ENCODE measurements around the gene PSMC4.

Gene PSMC4

DNA sequence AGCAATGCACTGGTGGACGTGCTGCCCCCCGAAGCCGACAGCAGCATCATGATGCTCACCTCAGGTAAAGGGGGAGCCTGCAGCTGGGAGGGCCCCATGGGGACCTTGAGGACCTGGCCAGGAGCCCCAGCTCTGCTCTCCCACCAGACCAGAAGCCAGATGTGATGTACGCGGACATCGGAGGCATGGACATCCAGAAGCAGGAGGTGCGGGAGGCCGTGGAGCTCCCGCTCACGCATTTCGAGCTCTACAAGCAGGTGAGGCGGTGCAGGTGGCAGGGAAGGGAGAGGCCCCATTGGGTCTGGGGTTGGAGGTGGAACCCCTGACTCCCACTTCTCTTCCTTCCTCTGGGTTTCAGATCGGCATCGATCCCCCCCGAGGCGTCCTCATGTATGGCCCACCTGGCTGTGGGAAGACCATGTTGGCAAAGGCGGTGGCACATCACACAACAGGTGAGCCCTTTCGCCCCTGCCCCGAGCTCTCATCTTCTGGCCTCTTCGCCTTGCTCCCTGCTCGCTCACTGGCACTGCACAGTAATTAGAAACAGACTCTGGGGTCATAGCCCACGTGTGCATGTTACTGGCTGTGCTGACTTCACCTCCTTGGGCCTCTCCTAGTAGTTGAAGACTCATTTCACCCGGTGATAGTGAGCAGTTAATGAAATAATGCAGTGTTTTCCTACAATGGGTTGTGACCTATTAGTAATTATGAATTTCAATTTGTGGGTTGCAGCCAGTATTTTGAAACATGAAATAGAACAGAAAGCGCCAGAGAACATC lies 3.6 kb downstream of the PSMC4 start:
- no peak for TF ChIP-seq JUND (IDR thresholded peaks at IDR 0.05; ENCODE audit: low read depth)
- in situ Hi-C loops (cut with HindIII; ENCODE audit: low pct_unique_long_range_greater_than_20kb, low sequenced_read_pairs): no loop called here
- DNase-seq (ENCODE audit: low read depth in 1 of 2, low spot score in 1 of 2): no peak

DNA sequence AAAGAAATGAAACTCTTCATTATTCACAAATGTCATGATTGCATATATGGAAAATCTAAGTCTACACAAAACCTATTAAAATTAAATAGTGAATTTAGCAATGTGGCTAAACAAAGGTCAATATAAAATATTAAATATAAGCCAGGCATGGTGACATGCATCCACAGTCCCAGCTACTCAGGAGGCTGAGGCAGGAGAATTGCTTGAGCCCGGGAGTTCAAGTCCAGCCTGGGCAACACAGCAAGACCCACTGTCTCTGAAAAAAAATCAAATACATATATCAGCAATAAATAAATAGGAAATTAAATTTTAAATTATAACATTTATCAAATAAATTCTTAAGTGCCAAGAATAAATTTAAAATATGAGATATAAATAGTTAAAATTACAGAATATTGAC lies 11.9 kb downstream of the PSMC4 start:
- in situ Hi-C loops (cut with HindIII; ENCODE audit: low pct_unique_long_range_greater_than_20kb, low sequenced_read_pairs): no loop called here
- TF ChIP-seq JUND (IDR thresholded peaks at IDR 0.05; ENCODE audit: low read depth): no peak
- DNase-seq (ENCODE audit: low read depth in 1 of 2, low spot score in 1 of 2): no peak

DNA sequence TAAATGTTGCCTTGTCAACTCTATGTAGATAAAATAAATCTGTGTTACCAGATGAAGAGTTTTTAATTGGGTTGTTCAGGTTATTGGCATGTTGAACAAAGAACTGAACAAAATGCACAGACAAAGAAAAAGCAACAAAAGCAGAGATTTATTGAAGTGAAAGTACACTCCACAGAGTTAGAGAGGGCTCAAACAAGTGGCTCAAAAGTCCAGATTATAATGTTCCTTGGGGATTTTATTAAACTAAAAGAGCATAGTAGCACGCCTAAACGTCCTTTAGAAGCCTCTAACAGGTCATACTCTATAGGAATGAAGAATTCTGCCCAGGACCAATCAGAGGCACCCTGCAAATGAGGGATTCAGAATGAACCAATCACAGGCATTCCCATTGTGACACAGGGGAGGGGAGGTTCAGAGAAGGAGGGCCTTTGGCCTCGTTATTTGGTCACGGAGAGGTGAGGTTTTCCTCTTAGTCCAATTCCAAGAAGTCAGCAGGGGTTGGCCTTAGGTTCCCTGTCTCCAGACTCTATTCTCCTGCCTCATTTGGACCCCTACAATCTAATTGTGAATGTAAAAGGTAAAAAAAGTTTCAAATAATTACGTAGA lies 12.8 kb downstream of the PSMC4 start:
- TF ChIP-seq JUND (IDR thresholded peaks at IDR 0.05; ENCODE audit: low read depth): no peak
- in situ Hi-C loops (cut with HindIII; ENCODE audit: low pct_unique_long_range_greater_than_20kb, low sequenced_read_pairs): no loop called here
- DNase-seq (ENCODE audit: low read depth in 1 of 2, low spot score in 1 of 2): no peak

DNA sequence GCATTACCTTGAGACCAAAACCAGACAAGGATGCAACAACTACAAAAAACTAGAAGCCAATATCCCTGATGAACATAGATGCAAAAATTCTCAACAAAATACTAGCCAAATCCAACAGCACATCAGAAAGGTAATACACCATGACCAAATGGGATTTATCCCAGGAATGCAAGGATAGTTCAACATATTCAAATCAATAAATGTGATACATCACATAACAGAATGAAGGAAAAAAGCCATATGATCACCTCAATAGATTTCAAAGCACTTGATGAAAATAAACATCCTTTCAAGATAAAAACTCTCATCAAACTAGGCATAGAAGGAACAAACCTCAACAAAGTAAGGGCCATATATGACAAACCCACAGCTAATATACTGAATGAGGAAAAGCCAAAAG lies 15.7 kb downstream of the PSMC4 start:
- in situ Hi-C loops (cut with HindIII; ENCODE audit: low pct_unique_long_range_greater_than_20kb, low sequenced_read_pairs): no loop called here
- TF ChIP-seq JUND (IDR thresholded peaks at IDR 0.05; ENCODE audit: low read depth): no peak
- no peak for DNase-seq (ENCODE audit: low read depth in 1 of 2, low spot score in 1 of 2)

DNA sequence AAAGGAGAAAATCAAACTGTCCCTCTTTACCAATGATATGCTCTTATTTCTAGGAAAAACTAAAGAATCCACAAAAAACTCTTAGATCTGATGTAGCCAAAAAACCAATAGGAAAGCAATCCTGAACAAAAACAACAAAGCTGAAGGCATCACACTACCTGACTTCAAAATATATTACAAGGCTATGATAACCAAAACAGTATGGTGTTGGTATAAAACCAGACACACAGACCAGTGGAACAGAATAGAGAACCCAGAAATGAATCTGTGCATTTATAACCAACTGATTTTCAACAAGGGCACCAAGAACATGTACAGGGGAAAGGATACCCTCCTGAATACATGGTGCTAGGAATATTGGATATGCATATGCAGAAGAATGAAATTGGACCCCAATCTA lies 16.2 kb downstream of the PSMC4 start:
- in situ Hi-C loops (cut with HindIII; ENCODE audit: low pct_unique_long_range_greater_than_20kb, low sequenced_read_pairs): no loop called here
- no peak for TF ChIP-seq JUND (IDR thresholded peaks at IDR 0.05; ENCODE audit: low read depth)
- no peak for DNase-seq (ENCODE audit: low read depth in 1 of 2, low spot score in 1 of 2)

DNA sequence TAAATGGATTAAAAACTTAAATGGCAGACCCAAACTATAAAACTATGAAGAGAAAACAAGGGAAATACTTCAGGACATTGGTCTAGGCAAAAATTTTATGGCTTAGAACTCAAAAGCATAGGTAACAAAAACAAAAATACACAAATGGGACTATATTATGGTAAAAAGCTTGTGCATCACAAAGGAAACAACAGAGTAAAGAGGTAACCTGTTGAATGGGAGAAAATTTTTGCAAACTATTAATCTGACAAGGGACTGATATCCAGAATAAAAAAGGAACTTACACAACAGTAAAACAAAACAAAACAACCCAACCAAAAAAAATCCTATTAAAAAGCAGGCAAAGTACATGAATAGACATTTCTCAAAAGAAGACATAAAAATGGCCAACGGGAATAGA lies 16.6 kb downstream of the PSMC4 start:
- in situ Hi-C loops (cut with HindIII; ENCODE audit: low pct_unique_long_range_greater_than_20kb, low sequenced_read_pairs): no loop called here
- no peak for DNase-seq (ENCODE audit: low read depth in 1 of 2, low spot score in 1 of 2)
- no peak for TF ChIP-seq JUND (IDR thresholded peaks at IDR 0.05; ENCODE audit: low read depth)

DNA sequence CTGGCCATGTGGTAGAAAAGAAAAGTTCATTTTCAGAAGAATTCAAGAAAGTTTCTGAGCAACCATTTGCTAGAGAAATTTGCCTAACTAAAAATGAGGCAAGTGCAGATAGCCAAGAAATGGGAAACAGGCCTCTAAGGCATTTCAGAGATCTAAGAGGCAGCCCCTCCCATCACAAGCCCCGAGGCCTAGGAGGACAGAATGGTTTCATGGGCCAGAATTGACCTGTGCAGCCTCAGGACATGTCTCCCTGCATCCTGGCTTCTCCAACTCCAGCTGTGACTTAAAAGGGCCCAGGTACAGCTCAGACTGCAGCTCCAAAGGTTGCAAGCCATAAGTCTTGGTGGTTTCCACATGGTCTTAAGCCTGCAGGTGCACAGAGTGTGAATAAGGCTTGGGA lies 22.6 kb downstream of the PSMC4 start:
- no peak for DNase-seq (ENCODE audit: low read depth in 1 of 2, low spot score in 1 of 2)
- no peak for TF ChIP-seq JUND (IDR thresholded peaks at IDR 0.05; ENCODE audit: low read depth)
- in situ Hi-C loops (cut with HindIII; ENCODE audit: low pct_unique_long_range_greater_than_20kb, low sequenced_read_pairs): no loop called here

DNA sequence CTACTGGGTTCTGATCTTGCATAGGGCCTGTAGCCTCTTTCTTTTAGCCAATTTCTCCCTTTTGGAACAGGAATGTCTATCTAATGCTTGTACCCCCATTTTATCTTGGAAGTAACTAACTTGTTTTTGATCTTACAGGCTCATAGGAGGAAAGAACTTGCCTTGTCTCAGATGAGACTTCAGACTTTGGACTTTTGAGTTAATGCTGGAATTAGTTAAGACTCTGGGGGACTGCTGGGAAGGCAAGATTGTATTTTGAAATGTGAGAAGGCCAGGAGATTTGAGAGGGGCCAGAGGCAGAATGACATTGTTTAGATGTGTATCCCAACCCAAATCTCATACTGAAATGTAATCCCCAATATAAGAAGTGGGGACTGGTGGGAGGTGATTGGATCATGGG lies 23.4 kb downstream of the PSMC4 start:
- DNase-seq (ENCODE audit: low read depth in 1 of 2, low spot score in 1 of 2): no peak
- in situ Hi-C loops (cut with HindIII; ENCODE audit: low pct_unique_long_range_greater_than_20kb, low sequenced_read_pairs): no loop called here
- no peak for TF ChIP-seq JUND (IDR thresholded peaks at IDR 0.05; ENCODE audit: low read depth)

DNA sequence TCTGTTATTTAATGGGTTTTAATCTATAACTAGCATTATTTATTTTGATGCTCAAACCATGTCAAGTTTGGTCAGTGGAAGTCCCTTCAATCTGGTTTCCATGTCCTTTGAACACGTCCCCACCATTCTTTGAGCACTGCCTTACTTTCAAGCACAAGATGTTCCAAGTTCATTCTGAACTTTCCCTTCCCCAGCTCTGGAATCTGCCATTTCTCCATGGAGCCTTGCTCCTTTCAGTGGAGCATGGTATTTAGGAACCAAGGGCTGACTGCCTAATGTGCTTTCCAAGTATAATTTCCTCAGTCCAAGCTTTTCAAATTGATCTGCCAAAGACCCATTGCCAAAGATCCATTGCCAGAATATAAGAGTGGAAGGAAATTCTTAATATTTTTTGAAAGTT lies 24.8 kb downstream of the PSMC4 start:
- TF ChIP-seq JUND (IDR thresholded peaks at IDR 0.05; ENCODE audit: low read depth): no peak
- in situ Hi-C loops (cut with HindIII; ENCODE audit: low pct_unique_long_range_greater_than_20kb, low sequenced_read_pairs): no loop called here
- no peak for DNase-seq (ENCODE audit: low read depth in 1 of 2, low spot score in 1 of 2)

DNA sequence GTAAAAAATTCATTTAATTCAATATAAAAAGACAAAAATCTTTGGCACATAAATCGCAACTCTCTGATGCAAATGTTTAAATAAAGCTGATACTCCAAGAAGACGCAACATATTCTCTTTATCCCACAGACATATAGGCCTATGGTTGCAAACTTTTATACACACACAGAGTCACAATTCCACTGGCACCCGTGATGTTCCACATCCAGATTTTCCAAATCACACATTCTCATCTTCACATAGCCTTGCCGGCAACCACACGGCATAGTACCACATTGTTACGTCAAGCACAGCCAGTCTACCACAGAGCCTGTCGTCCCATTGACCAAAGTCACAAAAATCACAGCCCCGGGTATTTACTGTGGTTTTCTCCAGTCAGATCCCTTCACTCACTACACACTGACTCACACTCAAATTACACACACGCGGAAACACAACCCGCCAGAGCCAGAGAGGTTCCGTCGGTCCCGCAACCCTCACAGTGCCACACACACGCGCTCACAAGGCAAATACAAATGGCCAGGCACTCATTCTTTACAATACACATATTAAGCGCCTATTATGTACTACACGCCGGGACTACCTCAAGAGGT lies 25.3 kb downstream of the PSMC4 start:
- no peak for TF ChIP-seq JUND (IDR thresholded peaks at IDR 0.05; ENCODE audit: low read depth)
- in situ Hi-C loops (cut with HindIII; ENCODE audit: low pct_unique_long_range_greater_than_20kb, low sequenced_read_pairs): no loop called here

DNA sequence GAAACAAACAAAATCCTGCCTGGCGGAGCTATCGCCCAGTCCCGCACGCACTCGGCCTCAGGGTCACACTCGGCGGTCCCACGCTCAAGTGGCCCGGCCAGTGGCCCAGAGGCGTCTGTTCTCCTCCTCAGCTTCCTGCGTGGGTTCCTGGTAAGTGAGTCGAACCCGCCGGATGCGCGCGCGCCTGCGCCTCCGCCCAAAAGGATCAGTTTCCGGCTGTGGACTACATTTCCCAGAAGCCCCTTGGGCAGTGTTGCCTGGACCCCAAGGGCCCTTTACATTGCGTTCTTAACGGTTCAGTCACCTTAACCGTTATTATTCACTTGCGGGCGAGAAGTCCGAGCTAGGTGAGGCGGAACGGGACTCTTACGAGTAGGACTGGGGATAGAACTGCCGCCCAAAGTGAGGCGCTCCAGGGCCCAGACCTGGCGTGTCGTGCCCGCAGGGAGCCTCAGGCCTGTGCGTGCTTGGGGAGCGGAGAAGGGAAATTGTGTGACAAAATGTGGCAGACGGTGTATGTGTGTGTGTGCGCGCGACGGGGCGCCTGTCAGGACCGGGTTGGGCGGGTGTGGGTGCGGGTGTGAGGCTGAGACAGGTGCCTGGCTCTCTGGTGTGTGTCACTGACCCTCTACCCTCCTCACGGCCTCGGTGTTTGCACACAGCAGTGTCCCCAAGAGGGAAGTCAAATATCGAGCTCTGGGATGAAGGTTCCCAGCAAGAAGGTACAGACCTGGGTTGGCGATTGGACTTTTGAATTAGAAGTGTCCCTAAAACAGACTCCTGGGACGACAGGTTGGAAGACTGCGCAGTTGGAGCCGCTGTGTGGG lies 26.1 kb downstream of the PSMC4 start, which contains the start of gene ZNF546:
TSS of gene ZNF546 (plus strand) at position 250 of the 827 bp plus-strand sequence. CDS start 1,267 bp downstream, outside the sequence.
- in situ Hi-C loops (cut with HindIII; ENCODE audit: low pct_unique_long_range_greater_than_20kb, low sequenced_read_pairs): no loop called here

More for the DNA sequence above, 25.3 kb downstream of the PSMC4 start:
- DNase-seq (ENCODE audit: low read depth in 1 of 2, low spot score in 1 of 2): peak; percentile 14 to 50

DNA sequence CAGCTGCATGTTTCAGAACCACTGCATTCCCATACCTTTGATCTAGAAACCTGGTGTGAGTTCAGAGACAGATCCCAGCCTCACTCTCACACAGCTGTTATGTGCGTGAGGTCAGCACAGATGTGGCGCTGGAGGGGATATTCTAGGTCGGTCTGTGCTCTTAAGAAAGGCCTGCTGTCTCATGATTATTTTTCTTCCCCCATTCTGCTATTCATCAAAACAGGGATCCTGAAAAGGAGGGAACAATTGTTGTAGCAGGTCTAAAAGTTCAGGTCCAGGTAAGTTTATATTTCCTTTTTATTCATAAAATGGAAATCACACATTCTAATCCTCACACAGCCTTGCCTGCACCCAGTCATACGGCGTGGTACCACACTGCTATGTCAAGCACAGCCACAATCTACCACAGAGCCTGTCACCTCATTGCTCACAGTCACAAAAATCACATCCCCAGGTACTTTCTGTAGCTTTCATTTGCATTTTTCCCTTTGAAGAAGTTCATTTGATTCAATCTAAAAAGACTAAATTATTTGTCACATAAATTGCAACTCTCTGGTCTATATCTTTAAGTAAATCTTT lies 26.8 kb downstream of the PSMC4 start:
- in situ Hi-C loops (cut with HindIII; ENCODE audit: low pct_unique_long_range_greater_than_20kb, low sequenced_read_pairs): no loop called here
- DNase-seq (ENCODE audit: low read depth in 1 of 2, low spot score in 1 of 2): no peak
- no peak for TF ChIP-seq JUND (IDR thresholded peaks at IDR 0.05; ENCODE audit: low read depth)

More for the DNA sequence above, 26.1 kb downstream of the PSMC4 start, which contains the start of gene ZNF546:
- peak; percentile 79 to 89 for DNase-seq (ENCODE audit: low read depth in 1 of 2, low spot score in 1 of 2)
- no peak for TF ChIP-seq JUND (IDR thresholded peaks at IDR 0.05; ENCODE audit: low read depth)
